ENCODE measurements around the gene AHSG.
A peak's percentile ranks its signal among the peaks of the same experiment; 100 is the strongest.

The AHSG gene

GRCh38 chr3:186653984-186654383 lies 41.1 kb downstream of the AHSG start:
- no peak for TF ChIP-seq GATA1 (IDR thresholded peaks at IDR 0.05; ENCODE audit: low read depth, low read length)
- no peak for TF ChIP-seq POLR2A (IDR thresholded peaks at IDR 0.05; ENCODE audit: low read length)
- no peak for DNase-seq

- TF ChIP-seq GATA1 (IDR thresholded peaks at IDR 0.05; ENCODE audit: low read depth, low read length) (no peak), POLR2A (IDR thresholded peaks at IDR 0.05; ENCODE audit: low read length) (no peak)
Measured at GRCh38 chr3:186663361-186664118, 50.7 kb downstream of the AHSG start.

GRCh38 chr3:186664119-186664495 lies 51.2 kb downstream of the AHSG start:
- TF ChIP-seq POLR2A (IDR thresholded peaks at IDR 0.05; ENCODE audit: low read length) (no peak), GATA1 (IDR thresholded peaks at IDR 0.05; ENCODE audit: low read depth, low read length) (no peak)
- no peak for DNase-seq

More at GRCh38 chr3:186663361-186664118, 50.7 kb downstream of the AHSG start:
- DNase-seq, result no peak

- TF ChIP-seq GATA1 (IDR thresholded peaks at IDR 0.05; ENCODE audit: low read depth, low read length) (no peak), POLR2A (IDR thresholded peaks at IDR 0.05; ENCODE audit: low read length) (no peak)
- DNase-seq, result no peak
Measured at GRCh38 chr3:186664506-186664905, 51.6 kb downstream of the AHSG start.

GRCh38 chr3:186665625-186666188 lies 52.8 kb downstream of the AHSG start, which contains the start of gene HRG:
Gene HRG, plus strand, starts transcription at chr3:186666014. Its CDS starts 18 bp downstream, at chr3:186666032.
- no peak for TF ChIP-seq GATA1 (IDR thresholded peaks at IDR 0.05; ENCODE audit: low read depth, low read length)

GRCh38 chr3:186668426-186668825 lies 55.6 kb downstream of the AHSG start:
- TF ChIP-seq GATA1 (IDR thresholded peaks at IDR 0.05; ENCODE audit: low read depth, low read length), result no peak
- no peak for DNase-seq

More at GRCh38 chr3:186665625-186666188, 52.8 kb downstream of the AHSG start, which contains the start of gene HRG:
- DNase-seq, result no peak

GRCh38 chr3:186669378-186670084 lies 56.7 kb downstream of the AHSG start:
- no peak for TF ChIP-seq GATA1 (IDR thresholded peaks at IDR 0.05; ENCODE audit: low read depth, low read length)
- no peak for TF ChIP-seq POLR2A (IDR thresholded peaks at IDR 0.05; ENCODE audit: low read length)
- peak in 1 of 2 experiments; percentile 7 for DNase-seq

GRCh38 chr3:186670155-186670554 lies 57.3 kb downstream of the AHSG start:
- no peak for DNase-seq
- TF ChIP-seq POLR2A (IDR thresholded peaks at IDR 0.05; ENCODE audit: low read length) (no peak), GATA1 (IDR thresholded peaks at IDR 0.05; ENCODE audit: low read depth, low read length) (no peak)
